GM23338 (cell line): ENCODE measurements around the gene TMIGD2. TPM values are rescaled to one million over a fixed set of nuclear protein-coding genes. Genes with fewer than 3 reads are reported as not detected.

Experiments used
- ATAC-seq: fragments of 200-7000 bp; cut with Tn5 transposase; 3 replicates; pipeline ENCODE4 v1.9.1; 2020
- DNase-seq: peaks from one replicate; pipeline ENCODE4 v3.0.0-alpha.2; 2015; ENCODE audit warnings: low spot score
- H2AFZ ChIP-seq: fragments of 200-600 bp; sonication (generic); 2 replicates; pipeline ENCODE4 v1.8.0; 2016; ENCODE audit warnings: antibody characterized with exemption, mild to moderate bottlenecking, moderate library complexity
- H3F3A ChIP-seq: fragments of 200-600 bp; sonication (generic); replicated peaks from 2 replicates; pipeline ENCODE4 v1.8.0; 2017; ENCODE audit warnings: antibody characterized with exemption, mixed run types, low read depth
- H3K27ac ChIP-seq: fragments of 200-600 bp; sonication (generic); 2 replicates; pipeline ENCODE4 v1.6.1; 2016; ENCODE audit warnings: low read depth
- H3K27me3 ChIP-seq: fragments of 200-600 bp; sonication (generic); 2 replicates; pipeline ENCODE4 v1.8.0; 2016; ENCODE audit warnings: mild to moderate bottlenecking, mixed run types, moderate library complexity; ENCODE audit not compliant: insufficient read depth
- H3K36me3 ChIP-seq: fragments of 200-600 bp; sonication (generic); 2 replicates; pipeline ENCODE4 v1.8.0; 2016; ENCODE audit warnings: mild to moderate bottlenecking; ENCODE audit not compliant: insufficient read depth
- H3K4me1 ChIP-seq: fragments of 200-600 bp; sonication (generic); 2 replicates; pipeline ENCODE4 v1.8.0; 2016; ENCODE audit warnings: mild to moderate bottlenecking, moderate library complexity; ENCODE audit not compliant: insufficient read depth
- H3K4me2 ChIP-seq: fragments of 200-600 bp; sonication (generic); 2 replicates; pipeline ENCODE4 v1.7.1; 2017; ENCODE audit warnings: mixed run types
- H3K4me3 ChIP-seq: fragments of 200-600 bp; sonication (generic); 2 replicates; pipeline ENCODE4 v1.6.1; 2016; ENCODE audit warnings: mixed run types
- H3K79me2 ChIP-seq: fragments of 200-600 bp; sonication (generic); replicated peaks from 2 replicates; pipeline ENCODE4 v1.8.0; 2017; ENCODE audit warnings: mild to moderate bottlenecking; ENCODE audit not compliant: insufficient read depth
- H3K9me2 ChIP-seq: fragments of 200-600 bp; sonication (generic); 2 replicates; pipeline ENCODE4 v1.8.0; 2017; ENCODE audit not compliant: insufficient read depth
- H4K20me1 ChIP-seq: fragments of 200-600 bp; sonication (generic); replicated peaks from 2 replicates; pipeline ENCODE4 v1.8.0; 2017; ENCODE audit warnings: mild to moderate bottlenecking; ENCODE audit not compliant: insufficient read depth
- H3K27ac Mint-ChIP-seq: 2 replicates; pipeline ENCODE4 v1.8.0; 2020; ENCODE audit warnings: inconsistent platforms, mild to moderate bottlenecking, moderate library complexity, mixed read lengths
- H3K27me3 Mint-ChIP-seq: 3 replicates; pipeline ENCODE4 v1.8.0; 2022; ENCODE audit warnings: low read depth, mild to moderate bottlenecking, moderate library complexity, mixed read lengths, inconsistent platforms; ENCODE audit not compliant: insufficient read depth, poor library complexity
- H3K36me3 Mint-ChIP-seq: 3 replicates; pipeline ENCODE4 v1.8.0; 2021; ENCODE audit warnings: low read depth, mild to moderate bottlenecking, inconsistent platforms, moderate library complexity, mixed read lengths
- H3K4me1 Mint-ChIP-seq: 3 replicates; pipeline ENCODE4 v1.8.0; 2020; ENCODE audit warnings: mild to moderate bottlenecking, inconsistent platforms, mixed read lengths
- H3K4me3 Mint-ChIP-seq: 3 replicates; pipeline ENCODE4 v1.8.0; 2021; ENCODE audit warnings: moderate library complexity, mild to moderate bottlenecking, inconsistent platforms, mixed read lengths
- H3K9me3 Mint-ChIP-seq: 3 replicates; pipeline ENCODE4 v1.8.0; 2020; ENCODE audit warnings: moderate library complexity, mild to moderate bottlenecking, inconsistent platforms, mixed read lengths
- CTCF ChIP-seq, 2 experiments: fragments of 200-600 bp in 1 of 2; sonication (generic) in 1 of 2; conservative IDR thresholded peaks; 2 replicates each; pipeline versions ENCODE4 v1.5.1 to v1.6.1; 2016 to 2017; ENCODE audit warnings: antibody characterized with exemption in 2 of 2, low read depth in 2 of 2, mild to moderate bottlenecking in 2 of 2, moderate library complexity in 1 of 2
- STAT1 ChIP-seq: IDR thresholded peaks from one replicate; pipeline ENCODE4 v1.6.1; 2016; ENCODE audit warnings: antibody characterized with exemption; ENCODE audit not compliant: unreplicated experiment
- ZNF114 ChIP-seq: fragments of 250-450 bp; sonication (Bioruptor Pico); IDR thresholded peaks from 2 replicates; pipeline ENCODE4 v1.5.0; 2020; ENCODE audit warnings: mild to moderate bottlenecking, moderate library complexity
- polyA plus RNA-seq: library from polyadenylated mRNA; unstranded; fragments of >200 nt; fragmentation: Nextera tagmentation; extraction: Ambion mirVana; gene quantifications from 2 replicates; pipeline ENCODE4 v1.2.1, GENCODE V29; 2016
- total RNA-seq: library from RNA; depleted of rRNA; stranded (reverse); fragments of >200 nt; shearing (Covaris generic); gene quantifications from 2 replicates; pipeline ENCODE4 v1.2.3, GENCODE V29; 2014
- TF ChIP-seq, protein P1 (sequence below): fragments of 250-450 bp; sonication (Bioruptor Pico); IDR thresholded peaks from 2 replicates; pipeline ENCODE4 v1.5.0; 2020; ENCODE audit warnings: mild to moderate bottlenecking, moderate library complexity
- TF ChIP-seq, protein P2 (sequence below): IDR thresholded peaks from 2 replicates; pipeline ENCODE4 v1.6.1; 2016; ENCODE audit warnings: antibody characterized with exemption

TMIGD2 gene
- total and polyA plus RNA-seq, 2 experiments from 2014 or later: 0.76 to 0.79 TPM

DNA sequence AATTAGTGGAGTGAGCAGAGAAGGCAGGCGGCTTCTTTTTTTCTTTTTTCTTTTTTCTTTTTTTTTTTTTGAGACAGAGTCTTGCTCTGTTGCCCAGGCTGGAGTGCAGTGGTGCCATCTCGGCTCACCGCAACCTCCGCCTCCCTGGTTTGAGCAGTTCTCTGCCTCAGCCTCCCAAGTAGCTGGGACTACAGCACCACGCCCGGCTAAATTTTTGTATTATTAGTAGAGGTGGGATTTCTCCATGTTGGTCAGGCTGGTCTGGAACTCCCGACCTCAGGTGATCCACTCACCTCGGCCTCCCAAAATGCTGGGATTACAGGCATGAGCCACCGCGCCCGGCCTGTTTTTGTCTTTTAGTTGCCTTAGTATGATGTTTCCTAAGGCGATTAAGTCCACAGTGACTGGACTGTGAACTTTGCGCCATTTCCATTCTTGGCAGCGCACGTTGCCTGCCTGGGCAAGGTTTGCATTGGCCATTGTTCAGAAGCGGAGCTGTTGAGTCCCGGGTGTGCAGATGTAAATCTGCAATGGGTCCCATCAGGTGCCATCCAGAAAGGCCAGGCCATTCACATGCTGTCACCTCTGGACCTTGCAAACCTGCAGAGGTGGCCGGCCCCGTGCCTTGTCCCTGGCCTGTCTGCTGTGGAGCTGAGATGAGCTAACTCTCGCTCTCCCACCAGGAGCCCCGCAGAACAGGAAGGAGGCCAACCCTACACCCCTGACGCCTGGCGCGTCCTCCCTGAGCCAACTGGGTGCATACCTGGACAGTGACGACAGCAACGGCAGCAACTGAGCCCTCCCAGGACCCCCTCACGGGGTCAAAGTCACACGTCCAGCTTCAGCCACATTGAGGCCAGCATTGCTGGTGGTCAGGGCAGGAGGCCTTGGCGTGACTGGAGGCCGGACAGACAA, 34.0 kb downstream of the TMIGD2 start (continued):
- TF ChIP-seq STAT1: no peak
- TF ChIP-seq, protein P1, sequence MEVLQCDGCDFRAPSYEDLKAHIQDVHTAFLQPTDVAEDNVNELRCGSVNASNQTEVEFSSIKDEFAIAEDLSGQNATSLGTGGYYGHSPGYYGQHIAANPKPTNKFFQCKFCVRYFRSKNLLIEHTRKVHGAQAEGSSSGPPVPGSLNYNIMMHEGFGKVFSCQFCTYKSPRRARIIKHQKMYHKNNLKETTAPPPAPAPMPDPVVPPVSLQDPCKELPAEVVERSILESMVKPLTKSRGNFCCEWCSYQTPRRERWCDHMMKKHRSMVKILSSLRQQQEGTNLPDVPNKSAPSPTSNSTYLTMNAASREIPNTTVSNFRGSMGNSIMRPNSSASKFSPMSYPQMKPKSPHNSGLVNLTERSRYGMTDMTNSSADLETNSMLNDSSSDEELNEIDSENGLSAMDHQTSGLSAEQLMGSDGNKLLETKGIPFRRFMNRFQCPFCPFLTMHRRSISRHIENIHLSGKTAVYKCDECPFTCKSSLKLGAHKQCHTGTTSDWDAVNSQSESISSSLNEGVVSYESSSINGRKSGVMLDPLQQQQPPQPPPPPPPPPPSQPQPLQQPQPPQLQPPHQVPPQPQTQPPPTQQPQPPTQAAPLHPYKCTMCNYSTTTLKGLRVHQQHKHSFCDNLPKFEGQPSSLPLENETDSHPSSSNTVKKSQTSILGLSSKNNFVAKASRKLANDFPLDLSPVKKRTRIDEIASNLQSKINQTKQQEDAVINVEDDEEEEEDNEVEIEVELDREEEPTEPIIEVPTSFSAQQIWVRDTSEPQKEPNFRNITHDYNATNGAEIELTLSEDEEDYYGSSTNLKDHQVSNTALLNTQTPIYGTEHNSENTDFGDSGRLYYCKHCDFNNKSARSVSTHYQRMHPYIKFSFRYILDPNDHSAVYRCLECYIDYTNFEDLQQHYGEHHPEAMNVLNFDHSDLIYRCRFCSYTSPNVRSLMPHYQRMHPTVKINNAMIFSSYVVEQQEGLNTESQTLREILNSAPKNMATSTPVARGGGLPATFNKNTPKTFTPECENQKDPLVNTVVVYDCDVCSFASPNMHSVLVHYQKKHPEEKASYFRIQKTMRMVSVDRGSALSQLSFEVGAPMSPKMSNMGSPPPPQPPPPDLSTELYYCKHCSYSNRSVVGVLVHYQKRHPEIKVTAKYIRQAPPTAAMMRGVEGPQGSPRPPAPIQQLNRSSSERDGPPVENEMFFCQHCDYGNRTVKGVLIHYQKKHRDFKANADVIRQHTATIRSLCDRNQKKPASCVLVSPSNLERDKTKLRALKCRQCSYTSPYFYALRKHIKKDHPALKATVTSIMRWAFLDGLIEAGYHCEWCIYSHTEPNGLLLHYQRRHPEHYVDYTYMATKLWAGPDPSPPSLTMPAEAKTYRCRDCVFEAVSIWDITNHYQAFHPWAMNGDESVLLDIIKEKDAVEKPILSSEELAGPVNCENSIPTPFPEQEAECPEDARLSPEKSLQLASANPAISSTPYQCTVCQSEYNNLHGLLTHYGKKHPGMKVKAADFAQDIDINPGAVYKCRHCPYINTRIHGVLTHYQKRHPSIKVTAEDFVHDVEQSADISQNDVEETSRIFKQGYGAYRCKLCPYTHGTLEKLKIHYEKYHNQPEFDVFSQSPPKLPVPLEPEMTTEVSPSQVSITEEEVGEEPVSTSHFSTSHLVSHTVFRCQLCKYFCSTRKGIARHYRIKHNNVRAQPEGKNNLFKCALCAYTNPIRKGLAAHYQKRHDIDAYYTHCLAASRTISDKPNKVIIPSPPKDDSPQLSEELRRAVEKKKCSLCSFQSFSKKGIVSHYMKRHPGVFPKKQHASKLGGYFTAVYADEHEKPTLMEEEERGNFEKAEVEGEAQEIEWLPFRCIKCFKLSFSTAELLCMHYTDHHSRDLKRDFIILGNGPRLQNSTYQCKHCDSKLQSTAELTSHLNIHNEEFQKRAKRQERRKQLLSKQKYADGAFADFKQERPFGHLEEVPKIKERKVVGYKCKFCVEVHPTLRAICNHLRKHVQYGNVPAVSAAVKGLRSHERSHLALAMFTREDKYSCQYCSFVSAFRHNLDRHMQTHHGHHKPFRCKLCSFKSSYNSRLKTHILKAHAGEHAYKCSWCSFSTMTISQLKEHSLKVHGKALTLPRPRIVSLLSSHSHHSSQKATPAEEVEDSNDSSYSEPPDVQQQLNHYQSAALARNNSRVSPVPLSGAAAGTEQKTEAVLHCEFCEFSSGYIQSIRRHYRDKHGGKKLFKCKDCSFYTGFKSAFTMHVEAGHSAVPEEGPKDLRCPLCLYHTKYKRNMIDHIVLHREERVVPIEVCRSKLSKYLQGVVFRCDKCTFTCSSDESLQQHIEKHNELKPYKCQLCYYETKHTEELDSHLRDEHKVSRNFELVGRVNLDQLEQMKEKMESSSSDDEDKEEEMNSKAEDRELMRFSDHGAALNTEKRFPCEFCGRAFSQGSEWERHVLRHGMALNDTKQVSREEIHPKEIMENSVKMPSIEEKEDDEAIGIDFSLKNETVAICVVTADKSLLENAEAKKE (CRISPR knock-in tag): no peak
- no peak for TF ChIP-seq ZNF114 (CRISPR knock-in tag)
- TF ChIP-seq, protein P2, sequence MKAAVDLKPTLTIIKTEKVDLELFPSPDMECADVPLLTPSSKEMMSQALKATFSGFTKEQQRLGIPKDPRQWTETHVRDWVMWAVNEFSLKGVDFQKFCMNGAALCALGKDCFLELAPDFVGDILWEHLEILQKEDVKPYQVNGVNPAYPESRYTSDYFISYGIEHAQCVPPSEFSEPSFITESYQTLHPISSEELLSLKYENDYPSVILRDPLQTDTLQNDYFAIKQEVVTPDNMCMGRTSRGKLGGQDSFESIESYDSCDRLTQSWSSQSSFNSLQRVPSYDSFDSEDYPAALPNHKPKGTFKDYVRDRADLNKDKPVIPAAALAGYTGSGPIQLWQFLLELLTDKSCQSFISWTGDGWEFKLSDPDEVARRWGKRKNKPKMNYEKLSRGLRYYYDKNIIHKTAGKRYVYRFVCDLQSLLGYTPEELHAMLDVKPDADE: no peak

DNA sequence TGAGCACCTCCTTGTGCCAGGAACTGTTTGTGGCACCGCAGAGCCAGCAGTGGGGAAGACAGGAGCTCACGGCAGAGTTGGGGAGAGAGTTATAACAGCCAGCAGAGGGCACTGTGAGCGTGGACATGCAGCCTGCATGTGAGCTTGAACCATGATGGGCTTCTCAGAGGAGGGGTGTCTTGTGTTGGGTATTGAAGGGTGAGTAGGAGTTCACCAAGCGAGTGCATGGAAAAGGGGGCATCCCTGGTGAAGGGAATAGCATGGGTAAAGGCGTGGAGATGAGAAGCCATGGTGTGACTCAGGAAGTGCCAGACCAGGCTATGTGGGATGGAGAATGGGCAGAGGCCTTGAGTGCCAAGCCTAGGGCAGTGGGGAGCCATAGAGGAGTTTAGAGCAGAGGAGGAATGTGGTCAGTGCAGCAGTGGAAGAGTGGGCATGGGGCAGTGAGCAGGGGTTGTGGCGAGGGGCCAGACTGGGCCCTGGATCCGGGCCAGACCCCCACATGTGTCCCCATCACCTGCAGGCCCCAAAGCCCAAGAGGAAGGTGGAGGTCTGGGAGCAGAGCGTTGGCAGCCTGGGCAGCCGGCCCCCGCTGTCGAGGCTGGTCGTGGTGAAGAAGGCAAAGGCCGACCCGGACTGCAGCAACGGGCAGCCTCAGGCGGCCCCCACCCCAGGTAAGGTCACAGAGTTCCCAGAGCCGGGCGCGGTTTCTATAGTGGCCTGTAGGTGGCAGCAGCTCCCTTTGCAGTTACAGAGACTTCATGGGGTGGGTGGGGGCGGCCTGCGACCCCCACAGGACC, 34.9 kb downstream of the TMIGD2 start:
- TF ChIP-seq ZNF114 (CRISPR knock-in tag) (no peak), CTCF (conservative IDR thresholded peaks at IDR 0.05; ENCODE audit: low read depth in 2 of 2) (peak; percentile 90 to 97)
- TF ChIP-seq, protein P2: no peak

More for the DNA sequence above, 34.9 kb downstream of the TMIGD2 start:
- Histone ChIP-seq H3K36me3 (no peaks in the 10 kb centered on the region; the same call in 1 of the 2 replicates), H3F3A (no peaks in the 10 kb centered on the region; the same call in 1 of the 2 replicates), H3K4me3 (no peak overlapping the region), H3K4me2 (no peak overlapping the region), H3K27me3 (no peaks in the 10 kb centered on the region), H3K9me2 (no peaks in the 10 kb centered on the region), H3K4me1 (no peaks in the 10 kb centered on the region), H3K79me2 (no peaks in the 10 kb centered on the region), H4K20me1 (no peaks in the 10 kb centered on the region; the same call in 1 of the 2 replicates), H3K27ac (no peak overlapping the region), H2AFZ (no peak overlapping the region)
- peaks cover 39% of the 10 kb centered on the region for H3K36me3 Mint-ChIP-seq
- H3K4me1 Mint-ChIP-seq: 0 out of 3 replicates have a peak, but pooled peaks cover 3% of the 10 kb centered on the region
- H3K27me3 Mint-ChIP-seq: peaks cover 13% of the 10 kb centered on the region
- H3K4me3 Mint-ChIP-seq: no peak overlapping the region
- H3K9me3 Mint-ChIP-seq: no peaks in the 10 kb centered on the region
- ATAC-seq (peak; percentile 95), DNase-seq (peak; percentile 93)
- H3K27ac Mint-ChIP-seq: no peak overlapping the region
